ENCODE measurements around the gene MATK.

Gene MATK

GRCh38 chr19:3730457-3730958, 55.7 kb downstream of the MATK start:
- Mint-ChIP-seq H3K27me3 (ENCODE audit: low read depth) (peaks cover 24% of the 10 kb centered on the region), H3K4me3 (no peak overlapping the region), H3K9me3 (no peaks in the 10 kb centered on the region), H3K27ac (no peak overlapping the region), H3K4me1 (no peaks in the 10 kb centered on the region), H3K36me3 (ENCODE audit: low read depth) (no peaks in the 10 kb centered on the region)
- no peak for TF ChIP-seq CTCF (IDR thresholded peaks at IDR 0.05; ENCODE audit: unreplicated experiment in 3 of 3)
